Measurements from ENCODE around the gene CYP3A4.

CYP3A4 gene

DNA sequence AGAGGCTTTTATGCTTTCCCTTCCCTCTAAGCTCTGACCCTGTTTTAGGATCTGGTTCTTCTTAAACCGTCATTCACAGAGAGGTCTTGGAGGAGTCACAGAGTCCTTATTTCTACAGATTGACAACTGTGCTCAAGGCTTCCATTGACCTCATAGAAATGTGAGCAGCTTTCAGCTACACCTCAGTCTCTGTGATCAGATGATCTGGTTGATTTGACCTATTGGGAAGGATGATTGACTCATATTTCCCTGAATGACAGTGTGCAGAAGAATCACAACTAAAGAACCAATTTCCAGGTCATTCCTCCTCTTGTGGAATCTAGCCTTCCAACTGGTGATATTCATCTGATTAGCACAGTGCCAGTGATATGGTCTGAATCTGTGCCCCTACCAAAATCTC, 3.4 kb downstream of the CYP3A4 start:
- ChIA-PET CTCF (no interaction called here), POLR2A (interaction anchor here (0.6 kb wide), 1 partner anchor 733 kb away, joined by 8 read pairs; no protein-coding TSS in a partner anchor)
- no peaks in the 10 kb centered on the region for H3K9me3 ChIP-seq (ENCODE audit: control insufficient read depth, insufficient read depth, low read depth, low read length)
- H3K4me3 ChIP-seq (ENCODE audit: low read depth, low read length): no peak overlapping the region
- TF ChIP-seq ZNF112 (tag by site-specific recombination; IDR thresholded peaks at IDR 0.05) (no peak), ZNF792 (tag by site-specific recombination; IDR thresholded peaks at IDR 0.05) (no peak), ZBTB20 (tag by site-specific recombination; IDR thresholded peaks at IDR 0.05) (no peak), ZFP69B (tag by site-specific recombination; IDR thresholded peaks at IDR 0.05) (no peak), ZFP3 (tag by site-specific recombination; IDR thresholded peaks at IDR 0.05; ENCODE audit: low read depth) (no peak), SETDB1 (IDR thresholded peaks at IDR 0.05; ENCODE audit: insufficient read length, low read length) (no peak), ZNF214 (tag by site-specific recombination; IDR thresholded peaks at IDR 0.05; ENCODE audit: borderline replicate concordance) (no peak), ZNF366 (tag by site-specific recombination; conservative IDR thresholded peaks at IDR 0.05) (no peak), ZNF600 (tag by site-specific recombination; IDR thresholded peaks at IDR 0.05) (no peak), ZNF132 (tag by site-specific recombination; IDR thresholded peaks at IDR 0.05; ENCODE audit: borderline replicate concordance) (no peak)
- TF ChIP-seq, protein P1, sequence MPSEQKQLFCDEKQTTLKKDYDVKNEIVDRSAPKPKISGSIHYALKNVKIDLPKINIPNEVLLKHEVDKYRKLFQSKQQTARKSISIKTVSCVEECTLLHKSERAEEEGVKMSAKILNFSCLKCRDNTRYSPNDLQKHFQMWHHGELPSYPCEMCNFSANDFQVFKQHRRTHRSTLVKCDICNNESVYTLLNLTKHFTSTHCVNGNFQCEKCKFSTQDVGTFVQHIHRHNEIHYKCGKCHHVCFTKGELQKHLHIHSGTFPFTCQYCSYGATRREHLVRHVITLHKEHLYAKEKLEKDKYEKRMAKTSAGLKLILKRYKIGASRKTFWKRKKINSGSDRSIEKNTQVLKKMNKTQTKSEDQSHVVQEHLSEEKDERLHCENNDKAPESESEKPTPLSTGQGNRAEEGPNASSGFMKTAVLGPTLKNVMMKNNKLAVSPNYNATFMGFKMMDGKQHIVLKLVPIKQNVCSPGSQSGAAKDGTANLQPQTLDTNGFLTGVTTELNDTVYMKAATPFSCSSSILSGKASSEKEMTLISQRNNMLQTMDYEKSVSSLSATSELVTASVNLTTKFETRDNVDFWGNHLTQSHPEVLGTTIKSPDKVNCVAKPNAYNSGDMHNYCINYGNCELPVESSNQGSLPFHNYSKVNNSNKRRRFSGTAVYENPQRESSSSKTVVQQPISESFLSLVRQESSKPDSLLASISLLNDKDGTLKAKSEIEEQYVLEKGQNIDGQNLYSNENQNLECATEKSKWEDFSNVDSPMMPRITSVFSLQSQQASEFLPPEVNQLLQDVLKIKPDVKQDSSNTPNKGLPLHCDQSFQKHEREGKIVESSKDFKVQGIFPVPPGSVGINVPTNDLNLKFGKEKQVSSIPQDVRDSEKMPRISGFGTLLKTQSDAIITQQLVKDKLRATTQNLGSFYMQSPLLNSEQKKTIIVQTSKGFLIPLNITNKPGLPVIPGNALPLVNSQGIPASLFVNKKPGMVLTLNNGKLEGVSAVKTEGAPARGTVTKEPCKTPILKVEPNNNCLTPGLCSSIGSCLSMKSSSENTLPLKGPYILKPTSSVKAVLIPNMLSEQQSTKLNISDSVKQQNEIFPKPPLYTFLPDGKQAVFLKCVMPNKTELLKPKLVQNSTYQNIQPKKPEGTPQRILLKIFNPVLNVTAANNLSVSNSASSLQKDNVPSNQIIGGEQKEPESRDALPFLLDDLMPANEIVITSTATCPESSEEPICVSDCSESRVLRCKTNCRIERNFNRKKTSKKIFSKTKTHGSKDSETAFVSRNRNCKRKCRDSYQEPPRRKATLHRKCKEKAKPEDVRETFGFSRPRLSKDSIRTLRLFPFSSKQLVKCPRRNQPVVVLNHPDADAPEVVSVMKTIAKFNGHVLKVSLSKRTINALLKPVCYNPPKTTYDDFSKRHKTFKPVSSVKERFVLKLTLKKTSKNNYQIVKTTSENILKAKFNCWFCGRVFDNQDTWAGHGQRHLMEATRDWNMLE (tag by site-specific recombination; conservative IDR thresholded peaks at IDR 0.05; ENCODE audit: low read depth): no peak
- TF ChIP-seq, protein P2, sequence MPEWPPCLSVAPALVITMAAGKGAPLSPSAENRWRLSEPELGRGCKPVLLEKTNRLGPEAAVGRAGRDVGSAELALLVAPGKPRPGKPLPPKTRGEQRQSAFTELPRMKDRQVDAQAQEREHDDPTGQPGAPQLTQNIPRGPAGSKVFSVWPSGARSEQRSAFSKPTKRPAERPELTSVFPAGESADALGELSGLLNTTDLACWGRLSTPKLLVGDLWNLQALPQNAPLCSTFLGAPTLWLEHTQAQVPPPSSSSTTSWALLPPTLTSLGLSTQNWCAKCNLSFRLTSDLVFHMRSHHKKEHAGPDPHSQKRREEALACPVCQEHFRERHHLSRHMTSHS (tag by site-specific recombination; IDR thresholded peaks at IDR 0.05): no peak
- TF ChIP-seq, protein P3, sequence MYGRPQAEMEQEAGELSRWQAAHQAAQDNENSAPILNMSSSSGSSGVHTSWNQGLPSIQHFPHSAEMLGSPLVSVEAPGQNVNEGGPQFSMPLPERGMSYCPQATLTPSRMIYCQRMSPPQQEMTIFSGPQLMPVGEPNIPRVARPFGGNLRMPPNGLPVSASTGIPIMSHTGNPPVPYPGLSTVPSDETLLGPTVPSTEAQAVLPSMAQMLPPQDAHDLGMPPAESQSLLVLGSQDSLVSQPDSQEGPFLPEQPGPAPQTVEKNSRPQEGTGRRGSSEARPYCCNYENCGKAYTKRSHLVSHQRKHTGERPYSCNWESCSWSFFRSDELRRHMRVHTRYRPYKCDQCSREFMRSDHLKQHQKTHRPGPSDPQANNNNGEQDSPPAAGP (tag by site-specific recombination; IDR thresholded peaks at IDR 0.05): no peak
- no peaks in the 10 kb centered on the region for H3K4me1 ChIP-seq (ENCODE audit: control insufficient read depth, insufficient read depth, low read length)
- no peaks in the 10 kb centered on the region for H3K36me3 ChIP-seq (ENCODE audit: control insufficient read depth in 2 of 2, insufficient read depth in 1 of 2, low read length in 2 of 2)
- H3K27ac ChIP-seq (ENCODE audit: extremely low read depth, low read depth, low read length): no peak overlapping the region

DNA sequence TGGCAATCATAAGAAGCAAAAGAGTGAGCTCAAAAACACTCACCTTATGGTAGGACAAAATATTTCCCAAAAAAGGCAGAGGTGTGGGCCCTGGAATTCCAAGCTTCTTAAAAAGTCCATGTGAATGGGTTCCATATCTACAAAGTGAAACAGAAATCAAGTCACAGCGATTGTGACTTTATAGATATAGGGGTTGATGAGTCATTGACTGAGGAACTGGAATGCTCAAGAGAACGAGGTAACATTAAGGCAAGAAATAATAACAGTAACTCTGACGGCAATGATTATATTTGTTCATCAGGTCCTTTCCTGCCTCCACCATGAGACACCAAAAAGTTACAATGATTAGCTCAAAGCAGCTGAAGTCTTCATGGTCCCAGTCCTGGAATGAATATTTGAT, 4.0 kb downstream of the CYP3A4 start:
- ChIA-PET CTCF (interaction anchor here (0.7 kb wide), 1 partner anchor 46 kb away, joined by 3 read pairs; no protein-coding TSS in a partner anchor), POLR2A (no interaction called here)
- Histone ChIP-seq H3K27ac (ENCODE audit: extremely low read depth, low read depth, low read length) (no peak overlapping the region), H3K36me3 (ENCODE audit: control insufficient read depth in 2 of 2, insufficient read depth in 1 of 2, low read length in 2 of 2) (no peaks in the 10 kb centered on the region), H3K9me3 (ENCODE audit: control insufficient read depth, insufficient read depth, low read depth, low read length) (no peaks in the 10 kb centered on the region), H3K4me1 (ENCODE audit: control insufficient read depth, insufficient read depth, low read length) (no peaks in the 10 kb centered on the region), H3K4me3 (ENCODE audit: low read depth, low read length) (no peak overlapping the region)
- TF ChIP-seq, protein P4, sequence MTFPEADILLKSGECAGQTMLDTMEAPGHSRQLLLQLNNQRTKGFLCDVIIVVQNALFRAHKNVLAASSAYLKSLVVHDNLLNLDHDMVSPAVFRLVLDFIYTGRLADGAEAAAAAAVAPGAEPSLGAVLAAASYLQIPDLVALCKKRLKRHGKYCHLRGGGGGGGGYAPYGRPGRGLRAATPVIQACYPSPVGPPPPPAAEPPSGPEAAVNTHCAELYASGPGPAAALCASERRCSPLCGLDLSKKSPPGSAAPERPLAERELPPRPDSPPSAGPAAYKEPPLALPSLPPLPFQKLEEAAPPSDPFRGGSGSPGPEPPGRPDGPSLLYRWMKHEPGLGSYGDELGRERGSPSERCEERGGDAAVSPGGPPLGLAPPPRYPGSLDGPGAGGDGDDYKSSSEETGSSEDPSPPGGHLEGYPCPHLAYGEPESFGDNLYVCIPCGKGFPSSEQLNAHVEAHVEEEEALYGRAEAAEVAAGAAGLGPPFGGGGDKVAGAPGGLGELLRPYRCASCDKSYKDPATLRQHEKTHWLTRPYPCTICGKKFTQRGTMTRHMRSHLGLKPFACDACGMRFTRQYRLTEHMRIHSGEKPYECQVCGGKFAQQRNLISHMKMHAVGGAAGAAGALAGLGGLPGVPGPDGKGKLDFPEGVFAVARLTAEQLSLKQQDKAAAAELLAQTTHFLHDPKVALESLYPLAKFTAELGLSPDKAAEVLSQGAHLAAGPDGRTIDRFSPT (tag by site-specific recombination; IDR thresholded peaks at IDR 0.05): no peak
- TF ChIP-seq ZBTB1 (tag by site-specific recombination; IDR thresholded peaks at IDR 0.05) (no peak), KLF7 (tag by site-specific recombination; IDR thresholded peaks at IDR 0.05; ENCODE audit: borderline replicate concordance) (no peak)
- TF ChIP-seq, protein P5, sequence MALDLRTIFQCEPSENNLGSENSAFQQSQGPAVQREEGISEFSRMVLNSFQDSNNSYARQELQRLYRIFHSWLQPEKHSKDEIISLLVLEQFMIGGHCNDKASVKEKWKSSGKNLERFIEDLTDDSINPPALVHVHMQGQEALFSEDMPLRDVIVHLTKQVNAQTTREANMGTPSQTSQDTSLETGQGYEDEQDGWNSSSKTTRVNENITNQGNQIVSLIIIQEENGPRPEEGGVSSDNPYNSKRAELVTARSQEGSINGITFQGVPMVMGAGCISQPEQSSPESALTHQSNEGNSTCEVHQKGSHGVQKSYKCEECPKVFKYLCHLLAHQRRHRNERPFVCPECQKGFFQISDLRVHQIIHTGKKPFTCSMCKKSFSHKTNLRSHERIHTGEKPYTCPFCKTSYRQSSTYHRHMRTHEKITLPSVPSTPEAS (tag by site-specific recombination; IDR thresholded peaks at IDR 0.05): no peak

Data from HEK293 (cell line).